Mucosa of descending colon (tissue), 3 donors: ENCODE data around the gene HBA2. TPM values are rescaled to one million over a fixed set of nuclear protein-coding genes. Genes with fewer than 3 reads are reported as not detected.
"Not testable (repeated sequence)": the region's sequence is repeated elsewhere in the genome, so short reads cannot be mapped to it uniquely, and the experiment has no call there.

Source experiments
- ATAC-seq: fragments of 200-7000 bp; cut with Tn5 transposase; one replicate; pipeline ENCODE4 v1.9.1; 2020; ENCODE audit warnings: mild to moderate bottlenecking, moderate library complexity
- DNase-seq, 3 donors: peaks; one replicate each; pipeline ENCODE4 v3.0.0-alpha.2; 2020
- H3K36me3 ChIP-seq: fragments of 200-600 bp; one replicate; pipeline ENCODE4 v1.8.0; 2021; ENCODE audit warnings: low read depth, mild to moderate bottlenecking
- H3K4me1 ChIP-seq: fragments of 200-600 bp; one replicate; pipeline ENCODE4 v1.8.0; 2021; ENCODE audit warnings: low read depth, mild to moderate bottlenecking
- H3K4me3 ChIP-seq: fragments of 200-600 bp; one replicate; pipeline ENCODE4 v1.8.0; 2021; ENCODE audit warnings: mild to moderate bottlenecking
- H3K9me3 ChIP-seq: fragments of 200-600 bp; one replicate; pipeline ENCODE4 v1.8.0; 2021; ENCODE audit warnings: mild to moderate bottlenecking
- intact Hi-C, 2 donors: fragments of 100-400 bp; cut with DNase I in 1 of 2; cut with micrococcal nuclease in 1 of 2; formaldehyde crosslinking; loops; one replicate each; pipeline versions ENCODE4 v1.11.0 to v1.11.1; 2022; cut with DNase I, micrococcal nuclease
- total RNA-seq, 3 donors: library from RNA; stranded (reverse); fragmentation: NEBNext Ultra II Directional in 2 of 3; extraction: Animal tissue kit (Norgen Biotek cat#: 25700) in 2 of 3; gene quantifications; one replicate each; pipeline versions ENCODE4 v1.2.1 to v1.2.4, GENCODE V29; 2021 to 2023
- TF ChIP-seq, protein P1 (sequence below): fragments of 200-600 bp; IDR thresholded peaks from one replicate; pipeline ENCODE4 v1.8.0; 2022; ENCODE audit warnings: antibody characterized with exemption, mild to moderate bottlenecking
- donor health status: DM: no; HTN: no; CAD: no; lungs with moderate emphysema.
- donor health status: DM: no; HTN: no; CAD: no.
- donor health status: DM: no; HTN: yes; CAD: no.

The HBA2 gene
- total RNA-seq, 3 donors from 2014 or later: 2.9 to 3.4 TPM; not detected in 1

DNA sequence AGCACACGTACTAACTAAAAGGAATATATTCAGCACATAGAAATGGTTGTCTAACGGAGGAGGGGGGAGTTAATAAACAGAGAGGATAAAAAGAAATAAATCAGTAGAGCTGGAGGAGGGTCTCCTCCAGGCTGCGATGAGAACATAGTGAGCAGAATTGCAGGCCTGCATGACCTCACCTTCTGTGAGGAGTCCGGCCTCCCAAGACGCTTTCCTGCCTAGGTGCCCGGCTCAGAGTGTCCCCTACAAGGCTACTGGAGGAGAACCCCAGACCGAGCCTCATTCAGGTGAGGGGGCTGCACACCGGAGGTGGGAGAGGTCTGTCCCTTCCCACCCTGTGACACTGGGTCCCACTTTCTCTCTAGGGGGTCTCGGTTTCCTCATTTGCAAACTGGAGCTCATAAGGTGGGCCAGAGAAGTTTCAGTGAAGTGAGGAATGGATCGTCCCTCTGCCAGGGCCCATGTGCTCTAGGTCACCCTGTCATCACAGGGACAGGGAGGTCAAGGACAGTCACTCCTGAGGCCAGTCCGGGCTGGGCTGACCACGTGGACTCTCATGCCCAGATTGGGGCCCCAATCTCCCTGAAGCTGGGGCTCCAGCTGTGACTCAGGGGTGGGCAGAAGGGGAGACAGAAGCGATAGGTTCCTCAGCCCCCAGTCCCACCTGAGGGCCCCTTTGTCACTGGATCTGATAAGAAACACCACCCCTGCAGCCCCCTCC is 10.2 kb upstream of the HBA2 start:
- H3K4me3 ChIP-seq: no peak overlapping the region
- DNase-seq: no peak
- H3K4me1 ChIP-seq: peaks cover 7% of the 10 kb centered on the region
- intact Hi-C loops: no loop called here
- H3K9me3 ChIP-seq: no peaks in the 10 kb centered on the region
- no peak for ATAC-seq
- no peaks in the 10 kb centered on the region for H3K36me3 ChIP-seq
- TF ChIP-seq, protein P1, sequence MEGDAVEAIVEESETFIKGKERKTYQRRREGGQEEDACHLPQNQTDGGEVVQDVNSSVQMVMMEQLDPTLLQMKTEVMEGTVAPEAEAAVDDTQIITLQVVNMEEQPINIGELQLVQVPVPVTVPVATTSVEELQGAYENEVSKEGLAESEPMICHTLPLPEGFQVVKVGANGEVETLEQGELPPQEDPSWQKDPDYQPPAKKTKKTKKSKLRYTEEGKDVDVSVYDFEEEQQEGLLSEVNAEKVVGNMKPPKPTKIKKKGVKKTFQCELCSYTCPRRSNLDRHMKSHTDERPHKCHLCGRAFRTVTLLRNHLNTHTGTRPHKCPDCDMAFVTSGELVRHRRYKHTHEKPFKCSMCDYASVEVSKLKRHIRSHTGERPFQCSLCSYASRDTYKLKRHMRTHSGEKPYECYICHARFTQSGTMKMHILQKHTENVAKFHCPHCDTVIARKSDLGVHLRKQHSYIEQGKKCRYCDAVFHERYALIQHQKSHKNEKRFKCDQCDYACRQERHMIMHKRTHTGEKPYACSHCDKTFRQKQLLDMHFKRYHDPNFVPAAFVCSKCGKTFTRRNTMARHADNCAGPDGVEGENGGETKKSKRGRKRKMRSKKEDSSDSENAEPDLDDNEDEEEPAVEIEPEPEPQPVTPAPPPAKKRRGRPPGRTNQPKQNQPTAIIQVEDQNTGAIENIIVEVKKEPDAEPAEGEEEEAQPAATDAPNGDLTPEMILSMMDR: no peak

DNA sequence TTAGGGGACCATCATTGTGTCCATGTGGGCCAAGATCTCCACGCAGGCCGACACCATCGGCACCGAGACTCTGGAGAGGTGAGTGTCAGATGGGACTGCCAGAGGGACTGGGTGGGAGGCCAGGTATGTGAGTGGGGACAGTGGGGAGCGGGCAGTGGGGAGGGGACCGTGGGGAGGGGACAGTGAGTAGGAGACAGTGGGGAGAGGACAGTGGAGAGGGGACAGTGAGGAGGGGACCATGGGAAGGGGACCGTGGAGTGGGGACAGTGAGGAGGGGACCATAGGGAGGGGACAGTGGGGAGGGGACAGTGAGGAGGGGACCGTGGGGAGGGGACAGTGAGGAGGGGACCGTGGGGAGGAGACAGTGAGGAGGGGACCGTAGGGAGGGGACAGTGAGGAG is 9.5 kb upstream of the HBA2 start:
- H3K36me3 ChIP-seq, H3K9me3 ChIP-seq, H3K4me1 ChIP-seq, intact Hi-C loops, H3K4me3 ChIP-seq, DNase-seq, ATAC-seq: not testable (repeated sequence)

DNA sequence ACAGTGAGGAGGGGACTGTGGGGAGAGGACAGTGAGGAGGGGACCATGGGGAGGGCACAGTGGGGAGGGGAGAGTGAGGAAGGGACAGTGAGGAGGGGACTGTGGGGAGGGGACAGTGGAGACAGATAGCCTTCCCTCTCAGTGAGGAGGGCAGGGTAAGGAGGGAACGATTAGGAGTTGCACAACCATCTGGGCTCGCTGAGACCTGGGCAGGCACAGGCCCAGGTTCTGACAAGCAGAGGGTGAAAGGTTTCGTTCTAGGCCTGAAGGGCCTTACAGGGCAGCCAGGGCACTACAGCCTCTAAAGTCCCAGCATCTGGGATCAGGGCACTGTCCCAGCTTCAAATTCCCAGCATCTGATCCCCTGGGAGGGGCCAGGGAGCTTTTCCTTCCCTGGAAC is 9.0 kb upstream of the HBA2 start:
- H3K9me3 ChIP-seq, intact Hi-C loops, H3K4me1 ChIP-seq, H3K36me3 ChIP-seq, DNase-seq, H3K4me3 ChIP-seq: not testable (repeated sequence)
- peak; percentile 18 for ATAC-seq

DNA sequence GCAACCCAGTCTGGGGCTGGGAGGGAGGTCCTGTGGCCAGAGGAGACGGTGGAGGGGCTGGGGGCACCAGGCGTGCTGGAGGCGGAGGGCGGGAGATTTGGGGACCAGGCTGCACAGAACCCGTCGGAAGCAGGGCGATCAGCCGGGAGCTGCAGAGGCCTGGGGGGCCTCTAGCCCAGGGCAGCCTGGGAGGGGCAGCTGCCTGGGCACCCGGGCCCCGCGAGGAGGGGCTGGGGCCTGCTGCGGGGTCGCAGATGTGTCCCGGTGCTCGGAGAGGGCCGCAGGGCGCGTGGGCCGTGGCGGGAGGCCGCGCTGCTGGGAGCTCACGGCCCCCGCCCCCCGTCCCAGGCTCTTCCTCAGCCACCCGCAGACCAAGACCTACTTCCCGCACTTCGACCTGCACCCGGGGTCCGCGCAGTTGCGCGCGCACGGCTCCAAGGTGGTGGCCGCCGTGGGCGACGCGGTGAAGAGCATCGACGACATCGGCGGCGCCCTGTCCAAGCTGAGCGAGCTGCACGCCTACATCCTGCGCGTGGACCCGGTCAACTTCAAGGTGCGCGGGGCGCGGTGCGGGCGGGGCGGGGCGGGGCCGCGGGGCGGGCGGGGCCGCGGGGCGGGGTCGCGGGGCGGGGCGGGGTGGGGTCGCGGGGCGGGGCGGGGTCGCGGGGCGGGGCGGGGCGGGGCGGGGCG is 8.4 kb upstream of the HBA2 start:
- H3K4me1 ChIP-seq, H3K9me3 ChIP-seq, H3K4me3 ChIP-seq, intact Hi-C loops, DNase-seq, H3K36me3 ChIP-seq: not testable (repeated sequence)
- peak; percentile 35 for ATAC-seq

DNA sequence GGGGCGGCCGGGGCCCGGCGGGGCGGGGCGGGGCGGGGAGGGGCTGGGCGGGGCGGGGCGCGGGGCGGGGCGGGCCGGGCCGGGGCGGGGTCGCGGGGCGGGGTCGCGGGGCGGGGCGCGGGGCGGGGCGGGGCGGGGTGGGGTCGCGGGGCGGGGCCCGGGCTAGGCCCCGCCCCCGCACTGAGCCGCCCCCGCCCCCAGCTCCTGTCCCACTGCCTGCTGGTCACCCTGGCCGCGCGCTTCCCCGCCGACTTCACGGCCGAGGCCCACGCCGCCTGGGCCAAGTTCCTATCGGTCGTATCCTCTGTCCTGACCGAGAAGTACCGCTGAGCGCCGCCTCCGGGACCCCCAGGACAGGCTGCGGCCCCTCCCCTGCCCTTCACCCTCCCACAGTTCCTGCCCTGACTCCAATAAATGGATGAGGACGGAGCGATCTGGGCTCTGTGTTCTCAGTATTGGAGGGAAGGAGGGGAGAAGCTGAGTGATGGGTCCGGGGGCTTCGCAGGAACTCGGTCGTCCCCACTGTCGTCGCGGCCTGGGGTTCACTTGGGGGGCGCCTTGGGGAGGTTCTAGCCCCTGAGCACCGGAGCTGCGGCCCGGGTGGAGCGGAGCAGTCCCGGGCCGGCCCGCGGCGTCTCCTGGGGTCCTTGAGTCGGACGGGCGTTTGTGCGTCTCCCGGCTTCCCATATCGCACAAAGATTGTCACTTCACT is 7.7 kb upstream of the HBA2 start:
- intact Hi-C loops: no loop called here
- no peaks in the 10 kb centered on the region for H3K36me3 ChIP-seq
- H3K9me3 ChIP-seq: no peaks in the 10 kb centered on the region
- TF ChIP-seq, protein P1: no peak
- H3K4me1 ChIP-seq: peaks cover 7% of the 10 kb centered on the region
- DNase-seq (no peak), ATAC-seq (no peak)
- H3K4me3 ChIP-seq: no peak overlapping the region

DNA sequence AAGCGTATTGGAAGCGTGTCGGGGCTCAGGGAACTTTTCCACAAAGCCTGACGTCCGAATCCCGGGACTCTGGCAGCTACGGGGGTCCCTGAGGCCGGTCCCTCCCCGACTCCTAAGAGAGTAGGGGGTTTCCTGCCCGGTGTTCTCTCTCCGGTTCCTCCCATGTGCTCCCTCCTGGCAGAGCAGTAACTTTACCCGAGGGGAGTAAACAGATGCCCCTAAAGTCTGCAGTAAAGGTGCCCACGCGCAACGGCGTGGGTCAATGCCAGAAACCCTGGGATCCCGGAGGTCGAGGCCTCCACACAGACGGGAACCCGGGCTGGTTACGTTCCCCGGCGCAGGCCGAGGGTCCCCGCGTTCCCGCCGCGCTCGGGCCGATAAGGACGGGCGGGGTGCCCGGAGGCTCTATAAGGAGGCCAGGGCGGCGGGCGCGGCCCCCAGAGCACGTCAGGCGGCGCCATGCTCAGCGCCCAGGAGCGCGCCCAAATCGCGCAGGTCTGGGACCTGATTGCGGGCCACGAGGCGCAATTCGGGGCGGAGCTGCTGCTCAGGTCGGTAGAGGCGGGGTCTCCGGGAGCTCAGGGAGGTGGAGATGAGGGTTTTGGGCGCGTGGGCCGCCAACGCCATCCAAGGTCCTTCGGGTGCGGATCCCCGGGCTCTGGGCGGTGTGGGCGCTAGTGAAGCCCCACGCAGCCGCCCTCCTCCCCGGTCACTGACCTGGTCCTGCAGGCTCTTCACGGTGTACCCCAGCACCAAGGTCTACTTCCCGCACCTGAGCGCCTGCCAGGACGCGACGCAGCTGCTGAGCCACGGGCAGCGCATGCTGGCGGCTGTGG is 6.9 kb upstream of the HBA2 start, which contains the start of gene HBM:
Gene HBM (plus strand): TSS at position 440 of the 836 bp plus-strand sequence. CDS start 20 bp downstream, at position 460.
- Histone ChIP-seq H3K9me3 (no peaks in the 10 kb centered on the region), H3K4me1 (peaks cover 7% of the 10 kb centered on the region), H3K36me3 (no peaks in the 10 kb centered on the region), H3K4me3 (no peak within 1 kb of the TSS)
- no peak for ATAC-seq
- DNase-seq: peak in 1 of 3 donors; percentile 8
- intact Hi-C loops: no loop called here
- TF ChIP-seq, protein P1: no peak
